Measurements from ENCODE around the gene LRRC15.

Gene LRRC15

GRCh38 chr3:194384569-194385001 lies 15.0 kb upstream of the LRRC15 start:
- DNase-seq (ENCODE audit: low read depth), result no peak

GRCh38 chr3:194384156-194384555 lies 14.6 kb upstream of the LRRC15 start:
- no peak for DNase-seq (ENCODE audit: low read depth)

- DNase-seq (ENCODE audit: low read depth), result no peak
These were observed 13.9 kb upstream of the LRRC15 start for GRCh38 chr3:194383276-194383940.

GRCh38 chr3:194382892-194383223 lies 13.3 kb upstream of the LRRC15 start:
- DNase-seq (ENCODE audit: low read depth), result no peak

GRCh38 chr3:194382196-194382891 lies 12.8 kb upstream of the LRRC15 start:
- DNase-seq (ENCODE audit: low read depth), result no peak

- no peak for DNase-seq (ENCODE audit: low read depth)
These were observed 11.9 kb upstream of the LRRC15 start for GRCh38 chr3:194381460-194381875.

- no peak for DNase-seq (ENCODE audit: low read depth)
These were observed 10.8 kb upstream of the LRRC15 start for GRCh38 chr3:194380326-194380725.

GRCh38 chr3:194379651-194380050 lies 10.1 kb upstream of the LRRC15 start:
- no peak for DNase-seq (ENCODE audit: low read depth)

GRCh38 chr3:194379231-194379630 lies 9.7 kb upstream of the LRRC15 start:
- no peak for DNase-seq (ENCODE audit: low read depth)

- DNase-seq (ENCODE audit: low read depth), result no peak
These were observed 8.2 kb upstream of the LRRC15 start for GRCh38 chr3:194377708-194378107.

GRCh38 chr3:194376241-194376560 lies 6.7 kb upstream of the LRRC15 start:
- DNase-seq (ENCODE audit: low read depth), result no peak

- no peak for DNase-seq (ENCODE audit: low read depth)
These were observed 6.1 kb upstream of the LRRC15 start for GRCh38 chr3:194375473-194376240.

GRCh38 chr3:194374935-194375334 lies 5.4 kb upstream of the LRRC15 start:
- DNase-seq (ENCODE audit: low read depth), result no peak

GRCh38 chr3:194373899-194374298 lies 4.4 kb upstream of the LRRC15 start:
- DNase-seq (ENCODE audit: low read depth), result no peak

- no peak for DNase-seq (ENCODE audit: low read depth)
These were observed 3.5 kb upstream of the LRRC15 start for GRCh38 chr3:194373028-194373427.

- no peak for DNase-seq (ENCODE audit: low read depth)
These were observed 1.2 kb upstream of the LRRC15 start for GRCh38 chr3:194370753-194371152.

GRCh38 chr3:194368918-194369317 lies 625 bp downstream of the LRRC15 start:
- DNase-seq (ENCODE audit: low read depth), result no peak

GRCh38 chr3:194367992-194368841 lies 1.3 kb downstream of the LRRC15 start:
- no peak for DNase-seq (ENCODE audit: low read depth)

- no peak for DNase-seq (ENCODE audit: low read depth)
These were observed 3.5 kb downstream of the LRRC15 start for GRCh38 chr3:194365978-194366490.

GRCh38 chr3:194365526-194365925 lies 4.0 kb downstream of the LRRC15 start:
- no peak for DNase-seq (ENCODE audit: low read depth)

GRCh38 chr3:194364652-194365434 lies 4.7 kb downstream of the LRRC15 start:
- DNase-seq (ENCODE audit: low read depth), result no peak
